GM11168 (cell line): ENCODE results near the gene BMAL2.

Experiments
- in situ Hi-C: fragments of 300-500 bp; cut with MboI; formaldehyde crosslinking; loops from one replicate; pipeline ENCODE4 v1.12.0; 2022; ENCODE audit warnings: low sequenced_read_pairs; ENCODE audit not compliant: unreplicated experiment

Gene BMAL2

GRCh38 chr12:27316947-27317346 is 15.7 kb upstream of the BMAL2 start:
- in situ Hi-C loops, result no loop called here

- in situ Hi-C loops, result no loop called here
These were observed 13.2 kb upstream of the BMAL2 start for GRCh38 chr12:27319409-27319808.

GRCh38 chr12:27319848-27320247 is 12.8 kb upstream of the BMAL2 start:
- in situ Hi-C loops, result no loop called here

GRCh38 chr12:27324530-27324929 is 8.1 kb upstream of the BMAL2 start:
- in situ Hi-C loops, result no loop called here

- in situ Hi-C loops, result no loop called here
These were observed 1.8 kb upstream of the BMAL2 start for GRCh38 chr12:27330846-27331245.

GRCh38 chr12:27331291-27331926 is 1.2 kb upstream of the BMAL2 start:
- in situ Hi-C loops, result no loop called here

GRCh38 chr12:27331927-27332324 is 710 bp upstream of the BMAL2 start:
- in situ Hi-C loops, result no loop called here

- in situ Hi-C loops, result no loop called here
These were observed 276 bp upstream of the BMAL2 start for GRCh38 chr12:27332407-27332713.

- in situ Hi-C loops, result no loop called here
These were observed 870 bp downstream of the BMAL2 start for GRCh38 chr12:27333403-27334009.

- in situ Hi-C loops, result no loop called here
These were observed 1.5 kb downstream of the BMAL2 start for GRCh38 chr12:27334042-27334720.

GRCh38 chr12:27334721-27335082 is 2.1 kb downstream of the BMAL2 start:
- in situ Hi-C loops, result no loop called here

GRCh38 chr12:27335364-27336281 is 3.0 kb downstream of the BMAL2 start:
- in situ Hi-C loops, result no loop called here

- in situ Hi-C loops, result no loop called here
These were observed 3.6 kb downstream of the BMAL2 start for GRCh38 chr12:27336282-27336653.

GRCh38 chr12:27337376-27337775 is 4.7 kb downstream of the BMAL2 start:
- in situ Hi-C loops, result no loop called here

GRCh38 chr12:27338473-27338872 is 5.8 kb downstream of the BMAL2 start:
- in situ Hi-C loops, result no loop called here

GRCh38 chr12:27340971-27341370 is 8.3 kb downstream of the BMAL2 start:
- in situ Hi-C loops, result no loop called here

GRCh38 chr12:27342536-27342935 is 9.9 kb downstream of the BMAL2 start:
- in situ Hi-C loops, result no loop called here

GRCh38 chr12:27343255-27344000 is 10.8 kb downstream of the BMAL2 start:
- in situ Hi-C loops, result no loop called here

- in situ Hi-C loops, result no loop called here
These were observed 11.6 kb downstream of the BMAL2 start for GRCh38 chr12:27344246-27344645.

GRCh38 chr12:27344760-27345159 is 12.1 kb downstream of the BMAL2 start:
- in situ Hi-C loops, result no loop called here
